Measurements from ENCODE around the gene DHX30. TPM values are rescaled to one million over a fixed set of nuclear protein-coding genes. Genes with fewer than 3 reads are reported as not detected.

The DHX30 gene
- total and polyA plus RNA-seq, 2 of the 8 experiments (the other 6 are each of a cell fraction or from before 2014, with no cell fraction given) = 82.4 to 97.9 TPM

GRCh38 chr3:47781685-47782445, 21.1 kb upstream of the DHX30 start, which contains the start of gene SMARCC1 (continued):
- no peak for TF ChIP-seq KDM1A (IDR thresholded peaks at IDR 0.05; ENCODE audit: borderline replicate concordance, low read length)
- TF ChIP-seq CBX8 (IDR thresholded peaks at IDR 0.05; ENCODE audit: borderline replicate concordance, low read depth, low read length) = no peak
- TF ChIP-seq POU5F1 (IDR thresholded peaks at IDR 0.05; ENCODE audit: low read depth, low read length) = no peak
- no peak for TF ChIP-seq CTBP2 (IDR thresholded peaks at IDR 0.05; ENCODE audit: borderline replicate concordance, insufficient read depth, insufficient read length, low read length)
- TF ChIP-seq HDAC6 (IDR thresholded peaks at IDR 0.05; ENCODE audit: low read depth, low read length) = no peak
- no peak for TF ChIP-seq ATF2 (IDR thresholded peaks at IDR 0.05; ENCODE audit: low read length)
- TF ChIP-seq SUZ12 (IDR thresholded peaks at IDR 0.05; ENCODE audit: low read length) = no peak
- TF ChIP-seq SP2 (IDR thresholded peaks at IDR 0.05; ENCODE audit: low read length) = no peak
- TF ChIP-seq SIN3A (conservative IDR thresholded peaks at IDR 0.05 in 1 of 2, IDR thresholded peaks at IDR 0.05 in 1 of 2; ENCODE audit: low read depth in 1 of 2, low read length in 2 of 2) = peak in 1 of 2 experiments; percentile 68; a peak in 2 of 4 replicates
- no peak for TF ChIP-seq CHD1 (IDR thresholded peaks at IDR 0.05; ENCODE audit: low read depth, low read length)
- TF ChIP-seq GTF2F1 (IDR thresholded peaks at IDR 0.05; ENCODE audit: borderline replicate concordance, low read depth, low read length) = peak; percentile 62; the same call in 1 of the 2 replicates
- TF ChIP-seq CEBPB (IDR thresholded peaks at IDR 0.05; ENCODE audit: low read depth, low read length) = no peak
- TF ChIP-seq BRCA1 (IDR thresholded peaks at IDR 0.05; ENCODE audit: low read depth, low read length) = peak; percentile 44
- peak; percentile 20 for TF ChIP-seq KDM4A (IDR thresholded peaks at IDR 0.05; ENCODE audit: low read depth, low read length, severe bottlenecking)
- peak; percentile 97 for TF ChIP-seq PHF8 (conservative IDR thresholded peaks at IDR 0.05; ENCODE audit: low read depth, low read length)
- no peak for TF ChIP-seq EP300 (IDR thresholded peaks at IDR 0.05; ENCODE audit: borderline replicate concordance in 1 of 2, low read depth in 2 of 2, low read length in 2 of 2)
- no peak for TF ChIP-seq SRF (IDR thresholded peaks at IDR 0.05; ENCODE audit: low read depth, low read length)
- TF ChIP-seq MAFK (IDR thresholded peaks at IDR 0.05; ENCODE audit: low read depth, low read length) = no peak
- no peak for TF ChIP-seq SP1 (IDR thresholded peaks at IDR 0.05; ENCODE audit: low read depth, low read length)
- no peak for TF ChIP-seq CBX5 (IDR thresholded peaks at IDR 0.05; ENCODE audit: low read depth, low read length)
- no peak for TF ChIP-seq EZH2 (IDR thresholded peaks at IDR 0.05; ENCODE audit: low read depth, low read length, severe bottlenecking)
- TF ChIP-seq RXRA (IDR thresholded peaks at IDR 0.05; ENCODE audit: insufficient read depth, low read depth, low read length) = no peak
